B cell (primary cell): ENCODE results near the gene ARRB1.

Experiments used
- EZH2 ChIP-seq: IDR thresholded peaks from 2 replicates; pipeline ENCODE4 v1.6.1; 2012; ENCODE audit warnings: borderline replicate concordance, low read depth, mild to moderate bottlenecking, moderate library complexity, low read length; ENCODE audit not compliant: insufficient read depth, poor library complexity, severe bottlenecking
- TF ChIP-seq, protein P1 (sequence below): fragments of 200-600 bp; IDR thresholded peaks from one replicate; pipeline ENCODE4 v1.8.0; 2022; ENCODE audit warnings: antibody characterized with exemption, mild to moderate bottlenecking

- no peak for TF ChIP-seq EZH2
- TF ChIP-seq, protein P1, sequence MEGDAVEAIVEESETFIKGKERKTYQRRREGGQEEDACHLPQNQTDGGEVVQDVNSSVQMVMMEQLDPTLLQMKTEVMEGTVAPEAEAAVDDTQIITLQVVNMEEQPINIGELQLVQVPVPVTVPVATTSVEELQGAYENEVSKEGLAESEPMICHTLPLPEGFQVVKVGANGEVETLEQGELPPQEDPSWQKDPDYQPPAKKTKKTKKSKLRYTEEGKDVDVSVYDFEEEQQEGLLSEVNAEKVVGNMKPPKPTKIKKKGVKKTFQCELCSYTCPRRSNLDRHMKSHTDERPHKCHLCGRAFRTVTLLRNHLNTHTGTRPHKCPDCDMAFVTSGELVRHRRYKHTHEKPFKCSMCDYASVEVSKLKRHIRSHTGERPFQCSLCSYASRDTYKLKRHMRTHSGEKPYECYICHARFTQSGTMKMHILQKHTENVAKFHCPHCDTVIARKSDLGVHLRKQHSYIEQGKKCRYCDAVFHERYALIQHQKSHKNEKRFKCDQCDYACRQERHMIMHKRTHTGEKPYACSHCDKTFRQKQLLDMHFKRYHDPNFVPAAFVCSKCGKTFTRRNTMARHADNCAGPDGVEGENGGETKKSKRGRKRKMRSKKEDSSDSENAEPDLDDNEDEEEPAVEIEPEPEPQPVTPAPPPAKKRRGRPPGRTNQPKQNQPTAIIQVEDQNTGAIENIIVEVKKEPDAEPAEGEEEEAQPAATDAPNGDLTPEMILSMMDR = no peak
These were observed 47.8 kb downstream of the ARRB1 start for GRCh38 chr11:75303544-75304224.
